HEK293 (cell line): ENCODE data around the gene APOO.

Experiments used
- GLI2 ChIP-seq: fragments of 450-650 bp; formaldehyde crosslinking; IDR thresholded peaks from 2 replicates; pipeline ENCODE4; 2017; ENCODE audit warnings: missing biosample characterization, missing genetic modification characterization, low read depth, borderline replicate concordance
- GLIS1 ChIP-seq: fragments of 450-650 bp; formaldehyde crosslinking; IDR thresholded peaks from 2 replicates; pipeline ENCODE4 v1.5.1; 2016; ENCODE audit warnings: missing biosample characterization, missing genetic modification characterization
- HOXD13 ChIP-seq: sonication (generic); formaldehyde crosslinking; IDR thresholded peaks from 2 replicates; pipeline ENCODE4 v1.8.0; 2022; ENCODE audit warnings: missing genetic modification reagents, borderline replicate concordance
- KLF10 ChIP-seq: fragments of 450-650 bp; IDR thresholded peaks from 2 replicates; pipeline ENCODE4 v1.5.1; 2018; ENCODE audit warnings: missing biosample characterization, mild to moderate bottlenecking, missing genetic modification characterization
- MZF1 ChIP-seq: fragments of 450-650 bp; formaldehyde crosslinking; IDR thresholded peaks from 2 replicates; pipeline ENCODE4 v1.5.1; 2017; ENCODE audit warnings: missing biosample characterization, missing genetic modification characterization, borderline replicate concordance
- RBAK ChIP-seq: fragments of 450-650 bp; formaldehyde crosslinking; IDR thresholded peaks from 2 replicates; pipeline ENCODE4 v1.5.1; 2016; ENCODE audit warnings: missing biosample characterization, missing genetic modification characterization
- REPIN1 ChIP-seq: fragments of 450-650 bp; formaldehyde crosslinking; IDR thresholded peaks from 2 replicates; pipeline ENCODE4 v1.5.1; 2017; ENCODE audit warnings: missing biosample characterization, missing genetic modification characterization, low read depth
- SCRT2 ChIP-seq: fragments of 450-650 bp; formaldehyde crosslinking; IDR thresholded peaks from 2 replicates; pipeline ENCODE4 v1.5.1; 2016; ENCODE audit warnings: missing biosample characterization, missing genetic modification characterization
- SETDB1 ChIP-seq: IDR thresholded peaks from one replicate; pipeline ENCODE4 v1.6.1; 2017; ENCODE audit warnings: mild to moderate bottlenecking, low read length, moderate library complexity, mixed read lengths; ENCODE audit not compliant: insufficient read length
- TRIM28 ChIP-seq: IDR thresholded peaks from 2 replicates; pipeline ENCODE4 v1.6.1; 2011; ENCODE audit warnings: low read length, control low read depth, borderline replicate concordance
- ZBTB21 ChIP-seq: fragments of 450-650 bp; formaldehyde crosslinking; IDR thresholded peaks from 2 replicates; pipeline ENCODE4 v1.5.1; 2017; ENCODE audit warnings: missing biosample characterization, missing genetic modification characterization
- ZBTB6 ChIP-seq: fragments of 450-650 bp; formaldehyde crosslinking; IDR thresholded peaks from 2 replicates; pipeline ENCODE4 v1.5.1; 2017; ENCODE audit warnings: missing biosample characterization, missing genetic modification characterization
- ZBTB7A ChIP-seq: fragments of 450-650 bp; formaldehyde crosslinking; IDR thresholded peaks from 2 replicates; pipeline ENCODE4 v1.5.1; 2016; ENCODE audit warnings: low read depth, missing biosample characterization, missing genetic modification characterization
- ZIC2 ChIP-seq: fragments of 450-650 bp; formaldehyde crosslinking; IDR thresholded peaks from 2 replicates; pipeline ENCODE4 v1.5.1; 2016; ENCODE audit warnings: missing biosample characterization, missing genetic modification characterization
- ZNF157 ChIP-seq: fragments of 450-650 bp; formaldehyde crosslinking; IDR thresholded peaks from 2 replicates; pipeline ENCODE4 v1.5.1; 2016; ENCODE audit warnings: missing biosample characterization, missing genetic modification characterization
- ZNF174 ChIP-seq: fragments of 450-650 bp; formaldehyde crosslinking; IDR thresholded peaks from 2 replicates; pipeline ENCODE4 v1.5.0; 2017; ENCODE audit warnings: missing biosample characterization, mild to moderate bottlenecking, missing genetic modification characterization
- ZNF175 ChIP-seq: fragments of 450-650 bp; formaldehyde crosslinking; IDR thresholded peaks from 2 replicates; pipeline ENCODE4 v1.5.1; 2016; ENCODE audit warnings: missing biosample characterization, missing genetic modification characterization
- ZNF24 ChIP-seq: fragments of 450-650 bp; formaldehyde crosslinking; IDR thresholded peaks from 2 replicates; pipeline ENCODE4 v1.5.1; 2016; ENCODE audit warnings: missing biosample characterization, missing genetic modification characterization
- ZNF248 ChIP-seq: fragments of 450-650 bp; formaldehyde crosslinking; IDR thresholded peaks from 2 replicates; pipeline ENCODE4 v1.5.1; 2017; ENCODE audit warnings: missing biosample characterization, missing genetic modification characterization
- ZNF280C ChIP-seq: fragments of 450-650 bp; formaldehyde crosslinking; IDR thresholded peaks from 2 replicates; pipeline ENCODE4 v1.5.1; 2016; ENCODE audit warnings: missing biosample characterization, missing genetic modification characterization
- ZNF335 ChIP-seq: fragments of 450-650 bp; formaldehyde crosslinking; conservative IDR thresholded peaks from 2 replicates; pipeline ENCODE4 v1.5.1; 2016; ENCODE audit warnings: missing biosample characterization, missing genetic modification characterization
- ZNF37A ChIP-seq: fragments of 450-650 bp; IDR thresholded peaks from 2 replicates; pipeline ENCODE4 v1.5.1; 2018; ENCODE audit warnings: missing biosample characterization, missing genetic modification characterization
- ZNF423 ChIP-seq: fragments of 450-650 bp; formaldehyde crosslinking; IDR thresholded peaks from 2 replicates; pipeline ENCODE4 v1.5.1; 2016; ENCODE audit warnings: missing biosample characterization, missing genetic modification characterization
- ZNF449 ChIP-seq: fragments of 450-650 bp; formaldehyde crosslinking; IDR thresholded peaks from 2 replicates; pipeline ENCODE4 v1.5.1; 2017; ENCODE audit warnings: missing biosample characterization, mild to moderate bottlenecking, missing genetic modification characterization, moderate library complexity
- ZNF560 ChIP-seq: fragments of 450-650 bp; formaldehyde crosslinking; IDR thresholded peaks from 2 replicates; pipeline ENCODE4 v1.5.1; 2017; ENCODE audit warnings: missing biosample characterization, missing genetic modification characterization, borderline replicate concordance
- ZNF580 ChIP-seq: fragments of 450-650 bp; formaldehyde crosslinking; IDR thresholded peaks from 2 replicates; pipeline ENCODE4 v1.5.1; 2016; ENCODE audit warnings: missing biosample characterization, missing genetic modification characterization
- ZNF621 ChIP-seq: fragments of 450-650 bp; formaldehyde crosslinking; IDR thresholded peaks from 2 replicates; pipeline ENCODE4 v1.5.1; 2017; ENCODE audit warnings: missing biosample characterization, missing genetic modification characterization
- ZNF645 ChIP-seq: fragments of 450-650 bp; formaldehyde crosslinking; IDR thresholded peaks from 2 replicates; pipeline ENCODE4; 2016; ENCODE audit warnings: missing biosample characterization, missing genetic modification characterization
- ZNF654 ChIP-seq: fragments of 450-650 bp; formaldehyde crosslinking; IDR thresholded peaks from 2 replicates; pipeline ENCODE4 v1.5.1; 2016; ENCODE audit warnings: low read depth, missing biosample characterization, missing genetic modification characterization
- ZNF677 ChIP-seq: fragments of 450-650 bp; IDR thresholded peaks from 2 replicates; pipeline ENCODE4 v1.5.0; 2018; ENCODE audit warnings: missing biosample characterization, mild to moderate bottlenecking, missing genetic modification characterization, moderate library complexity
- ZNF747 ChIP-seq: fragments of 450-650 bp; formaldehyde crosslinking; IDR thresholded peaks from 2 replicates; pipeline ENCODE4 v1.5.1; 2016; ENCODE audit warnings: missing biosample characterization, missing genetic modification characterization
- ZNF837 ChIP-seq: fragments of 450-650 bp; formaldehyde crosslinking; IDR thresholded peaks from 2 replicates; pipeline ENCODE4 v1.5.1; 2016; ENCODE audit warnings: missing biosample characterization, missing genetic modification characterization
- ZSCAN18 ChIP-seq: fragments of 450-650 bp; formaldehyde crosslinking; IDR thresholded peaks from 2 replicates; pipeline ENCODE4 v1.5.1; 2016; ENCODE audit warnings: missing biosample characterization, missing genetic modification characterization
- ZSCAN23 ChIP-seq: fragments of 450-650 bp; formaldehyde crosslinking; IDR thresholded peaks from 2 replicates; pipeline ENCODE4 v1.5.1; 2016; ENCODE audit warnings: missing biosample characterization, missing genetic modification characterization

Gene APOO

DNA sequence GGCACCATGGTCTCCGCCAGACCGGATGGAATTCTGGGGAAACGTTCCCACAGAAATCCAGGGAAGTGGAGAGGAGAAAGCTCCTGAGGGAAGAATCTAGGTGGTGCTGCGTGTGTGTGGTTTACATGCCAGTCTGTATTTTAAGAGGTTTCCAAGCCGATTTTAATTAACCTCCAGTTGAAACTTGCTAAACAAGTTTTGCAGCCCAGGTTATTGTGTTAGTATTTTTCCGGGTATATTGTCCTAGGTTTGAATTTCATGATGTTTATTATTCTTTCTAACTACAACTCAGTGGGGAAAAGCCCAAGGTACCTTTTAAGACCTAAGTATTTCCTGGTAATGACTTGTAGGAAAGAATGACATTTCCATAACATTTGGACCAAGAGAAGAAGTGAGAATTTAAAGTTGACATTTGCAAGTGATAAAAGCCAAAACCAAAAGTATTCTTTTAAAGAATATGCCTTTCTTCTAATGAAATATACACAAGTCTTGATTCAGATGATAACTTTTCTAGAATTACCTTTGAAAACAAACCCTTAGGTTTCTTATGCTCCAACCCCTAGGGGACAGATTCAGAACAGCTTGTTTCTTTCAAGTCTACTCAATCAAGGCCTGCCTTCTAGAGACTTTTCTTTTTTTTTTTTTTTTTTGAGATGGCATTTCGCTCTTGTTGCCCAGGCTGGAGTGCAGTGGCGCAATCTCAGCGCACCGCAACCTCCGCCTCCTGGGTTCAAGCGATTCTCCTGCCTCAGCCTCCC, 110.2 kb downstream of the APOO start (continued):
- TF ChIP-seq ZSCAN18 (tag by site-specific recombination) (no peak), ZNF580 (tag by site-specific recombination) (peak; percentile 74; the same call in 1 of the 2 replicates), ZNF423 (tag by site-specific recombination) (no peak), ZNF837 (tag by site-specific recombination) (no peak), ZNF280C (tag by site-specific recombination) (no peak), ZNF248 (tag by site-specific recombination) (no peak), ZSCAN23 (peak; percentile 65; the same call in 1 of the 2 replicates), REPIN1 (no peak), ZNF335 (tag by site-specific recombination) (no peak), KLF10 (tag by site-specific recombination) (peak; percentile 71; the same call in 1 of the 2 replicates), MZF1 (tag by site-specific recombination) (no peak), GLIS1 (tag by site-specific recombination) (peak; percentile 80), ZNF174 (tag by site-specific recombination) (no peak), ZBTB6 (tag by site-specific recombination) (no peak), ZNF449 (tag by site-specific recombination) (peak; percentile 55; the same call in 1 of the 2 replicates), SETDB1 (no peak), ZNF654 (tag by site-specific recombination) (no peak), ZNF747 (tag by site-specific recombination) (no peak), ZIC2 (tag by site-specific recombination) (peak; percentile 36; the same call in 1 of the 2 replicates), ZNF24 (tag by site-specific recombination) (no peak), ZBTB7A (tag by site-specific recombination) (no peak), ZNF621 (no peak), ZNF157 (no peak), ZNF37A (tag by site-specific recombination) (no peak), SCRT2 (tag by site-specific recombination) (no peak), ZBTB21 (tag by site-specific recombination) (no peak), ZNF175 (tag by site-specific recombination) (no peak), HOXD13 (CRISPR knock-in tag) (no peak), RBAK (tag by site-specific recombination) (no peak), ZNF560 (tag by site-specific recombination) (no peak), TRIM28 (no peak), ZNF677 (no peak), GLI2 (tag by site-specific recombination) (peak; percentile 83), ZNF645 (tag by site-specific recombination) (no peak)
